GM12891 (cell line): ENCODE results near the gene HEATR5A.
"Not testable (repeated sequence)": the region's sequence is repeated elsewhere in the genome, so short reads cannot be mapped to it uniquely, and the experiment has no call there.

Experiments
- DNase-seq: peaks from one replicate; pipeline ENCODE4 v3.0.0; 2011; ENCODE audit warnings: low spot score; ENCODE audit not compliant: insufficient read length
- FAIRE-seq: peaks from 2 replicates; lab custom pipeline; 2011; peaks lifted over from hg19 to GRCh38; lab: Jason Lieb, UNC
- PAX5 ChIP-seq: IDR thresholded peaks from 2 replicates; pipeline ENCODE4 v1.6.1; 2011; ENCODE audit warnings: low read length, moderate library complexity, mild to moderate bottlenecking; ENCODE audit not compliant: insufficient read depth, severe bottlenecking
- POLR2A ChIP-seq: IDR thresholded peaks from 2 replicates; pipeline ENCODE4 v1.6.1; 2011; ENCODE audit warnings: low read depth, low read length, control low read depth
- POLR2AphosphoS5 ChIP-seq: IDR thresholded peaks from 2 replicates; pipeline ENCODE4 v1.6.1; 2011; ENCODE audit warnings: low read depth, low read length, control low read depth
- POU2F2 ChIP-seq: IDR thresholded peaks from 2 replicates; pipeline ENCODE4 v1.6.1; 2011; ENCODE audit warnings: low read depth, mild to moderate bottlenecking, control low read depth, low read length, moderate library complexity
- SPI1 ChIP-seq: IDR thresholded peaks from 2 replicates; pipeline ENCODE4 v1.6.1; 2011; ENCODE audit warnings: low read depth, low read length, control low read depth
- TAF1 ChIP-seq: IDR thresholded peaks from 2 replicates; pipeline ENCODE4 v1.6.1; 2011; ENCODE audit warnings: low read depth, low read length, control low read depth

HEATR5A gene

GRCh38 chr14:31445703-31446102, 25.4 kb upstream of the HEATR5A start:
- DNase-seq (no peak), FAIRE-seq (no peak)
- TF ChIP-seq POLR2A = no peak
- TF ChIP-seq POLR2AphosphoS5 = no peak
- no peak for TF ChIP-seq TAF1
- no peak for TF ChIP-seq SPI1
- no peak for TF ChIP-seq POU2F2
- no peak for TF ChIP-seq PAX5

- TF ChIP-seq POLR2A (no peak), PAX5 (no peak), TAF1 (no peak), SPI1 (no peak), POLR2AphosphoS5 (no peak), POU2F2 (no peak)
- FAIRE-seq (no peak), DNase-seq (no peak)
These were observed 21.9 kb upstream of the HEATR5A start for GRCh38 chr14:31442284-31442683.

GRCh38 chr14:31441273-31442111, 21.1 kb upstream of the HEATR5A start:
- TF ChIP-seq PAX5 (no peak), SPI1 (no peak), POLR2AphosphoS5 (no peak), TAF1 (no peak), POLR2A (no peak), POU2F2 (no peak)
- DNase-seq = no peak
- FAIRE-seq = no peak

- DNase-seq = no peak
- FAIRE-seq = no peak
- no peak for TF ChIP-seq POLR2AphosphoS5
- no peak for TF ChIP-seq POLR2A
- TF ChIP-seq SPI1 = no peak
- TF ChIP-seq TAF1 = no peak
- TF ChIP-seq PAX5 = no peak
- no peak for TF ChIP-seq POU2F2
These were observed 19.9 kb upstream of the HEATR5A start for GRCh38 chr14:31440280-31440679.

- DNase-seq = no peak
- FAIRE-seq = no peak
- TF ChIP-seq POLR2A = no peak
- no peak for TF ChIP-seq POU2F2
These were observed 19.2 kb upstream of the HEATR5A start for GRCh38 chr14:31439561-31439960.

GRCh38 chr14:31437045-31437691, 16.8 kb upstream of the HEATR5A start:
- not testable (repeated sequence) for FAIRE-seq, DNase-seq

- FAIRE-seq = no peak
- no peak for DNase-seq
- no peak for TF ChIP-seq POU2F2
- no peak for TF ChIP-seq PAX5
- TF ChIP-seq SPI1 = no peak
- no peak for TF ChIP-seq POLR2A
- TF ChIP-seq TAF1 = no peak
- no peak for TF ChIP-seq POLR2AphosphoS5
These were observed 14.9 kb upstream of the HEATR5A start for GRCh38 chr14:31435276-31435675.

- no peak for DNase-seq
- TF ChIP-seq POLR2A (no peak), SPI1 (no peak), TAF1 (no peak), POU2F2 (no peak), PAX5 (no peak), POLR2AphosphoS5 (no peak)
- FAIRE-seq = no peak
These were observed 10.4 kb upstream of the HEATR5A start for GRCh38 chr14:31430634-31431264.

GRCh38 chr14:31429791-31430190, 9.4 kb upstream of the HEATR5A start:
- TF ChIP-seq TAF1 = no peak
- TF ChIP-seq POLR2A = no peak
- TF ChIP-seq SPI1 = no peak
- no peak for TF ChIP-seq POU2F2
- no peak for TF ChIP-seq POLR2AphosphoS5
- FAIRE-seq (no peak), DNase-seq (no peak)

GRCh38 chr14:31428011-31428410, 7.7 kb upstream of the HEATR5A start:
- DNase-seq (no peak), FAIRE-seq (no peak)
- TF ChIP-seq POLR2A (no peak), POU2F2 (no peak), SPI1 (no peak), PAX5 (no peak), POLR2AphosphoS5 (no peak), TAF1 (no peak)

GRCh38 chr14:31426663-31427062, 6.3 kb upstream of the HEATR5A start:
- no peak for FAIRE-seq
- no peak for TF ChIP-seq POLR2A
- TF ChIP-seq PAX5 = no peak
- TF ChIP-seq TAF1 = no peak
- DNase-seq = no peak
